ENCODE measurements around the gene CHD1L. TPM values are rescaled to one million over a fixed set of nuclear protein-coding genes. Genes with fewer than 3 reads are reported as not detected.
A peak's percentile ranks its signal among the peaks of the same experiment; 100 is the strongest.

Gene CHD1L
- total RNA-seq, 1 donor from 2014 or later: 118 TPM

- Mint-ChIP-seq H3K4me1 (peaks cover 29% of the 10 kb centered on the region), H3K27ac (peak overlapping the region; percentile 61), H3K36me3 (peaks cover 14% of the 10 kb centered on the region), H3K27me3 (ENCODE audit: insufficient read depth, low read depth) (peaks cover 2% of the 10 kb centered on the region), H3K4me3 (peak overlapping the region; percentile 97), H3K9me3 (peaks cover 9% of the 10 kb centered on the region)
- Histone ChIP-seq H2AFZ (replicated peaks) (peak overlapping the region; percentile 89), H3K9ac (peak overlapping the region; percentile 72), H3K36me3 (no peaks in the 10 kb centered on the region), H3K9me3 (ENCODE audit: low read depth) (no peaks in the 10 kb centered on the region), H4K20me1 (ENCODE audit: low read depth) (peaks cover 24% of the 10 kb centered on the region), H3K79me2 (ENCODE audit: low read depth) (peaks cover 53% of the 10 kb centered on the region), H3F3A (ENCODE audit: low read depth) (peaks cover 19% of the 10 kb centered on the region), H3K27me3 (peaks cover 9% of the 10 kb centered on the region), H3K4me2 (peak overlapping the region; percentile 89), H3K4me3 (peak overlapping the region; percentile 94), H3K4me1 (peaks cover 37% of the 10 kb centered on the region), H3K27ac (no peak overlapping the region)
- peak; percentile 68 for DNase-seq (ENCODE audit: low spot score)
- TF ChIP-seq EZH2 (IDR thresholded peaks at IDR 0.05) (no peak), EZH2phosphoT487 (IDR thresholded peaks at IDR 0.05) (no peak)
- TF ChIP-seq, protein P1, sequence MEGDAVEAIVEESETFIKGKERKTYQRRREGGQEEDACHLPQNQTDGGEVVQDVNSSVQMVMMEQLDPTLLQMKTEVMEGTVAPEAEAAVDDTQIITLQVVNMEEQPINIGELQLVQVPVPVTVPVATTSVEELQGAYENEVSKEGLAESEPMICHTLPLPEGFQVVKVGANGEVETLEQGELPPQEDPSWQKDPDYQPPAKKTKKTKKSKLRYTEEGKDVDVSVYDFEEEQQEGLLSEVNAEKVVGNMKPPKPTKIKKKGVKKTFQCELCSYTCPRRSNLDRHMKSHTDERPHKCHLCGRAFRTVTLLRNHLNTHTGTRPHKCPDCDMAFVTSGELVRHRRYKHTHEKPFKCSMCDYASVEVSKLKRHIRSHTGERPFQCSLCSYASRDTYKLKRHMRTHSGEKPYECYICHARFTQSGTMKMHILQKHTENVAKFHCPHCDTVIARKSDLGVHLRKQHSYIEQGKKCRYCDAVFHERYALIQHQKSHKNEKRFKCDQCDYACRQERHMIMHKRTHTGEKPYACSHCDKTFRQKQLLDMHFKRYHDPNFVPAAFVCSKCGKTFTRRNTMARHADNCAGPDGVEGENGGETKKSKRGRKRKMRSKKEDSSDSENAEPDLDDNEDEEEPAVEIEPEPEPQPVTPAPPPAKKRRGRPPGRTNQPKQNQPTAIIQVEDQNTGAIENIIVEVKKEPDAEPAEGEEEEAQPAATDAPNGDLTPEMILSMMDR (IDR thresholded peaks at IDR 0.05): no peak
Measured at GRCh38 chr1:147243228-147243685, 773 bp downstream of the CHD1L start.

DNA sequence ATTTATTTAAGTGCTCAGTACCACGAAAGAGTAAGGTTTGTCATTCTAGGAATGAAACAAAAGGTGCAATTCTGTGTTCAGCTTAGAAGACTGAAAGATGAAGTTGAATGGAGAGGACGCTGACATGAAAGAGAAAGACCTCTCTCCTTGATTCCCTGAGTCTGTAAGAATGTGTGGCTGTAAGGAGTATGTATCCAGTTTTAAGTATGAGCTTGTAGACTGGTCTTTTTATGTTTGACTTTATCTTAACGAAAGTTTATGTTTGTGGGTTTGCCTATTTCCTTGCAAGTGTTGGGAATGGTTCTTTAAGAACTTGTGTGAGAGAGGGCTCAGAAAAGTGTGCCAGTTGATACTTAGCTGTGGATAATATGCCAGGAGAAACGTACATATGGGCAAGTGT lies 1.4 kb downstream of the CHD1L start:
- Histone ChIP-seq H3K9ac (peak overlapping the region; percentile 72), H3K27ac (no peak overlapping the region), H3K36me3 (peaks cover 5% of the 10 kb centered on the region), H3K9me3 (ENCODE audit: low read depth) (no peaks in the 10 kb centered on the region), H3K4me2 (peak overlapping the region; percentile 89), H3K27me3 (peaks cover 9% of the 10 kb centered on the region), H4K20me1 (ENCODE audit: low read depth) (peaks cover 24% of the 10 kb centered on the region), H3F3A (ENCODE audit: low read depth) (peaks cover 19% of the 10 kb centered on the region), H2AFZ (replicated peaks) (peak overlapping the region; percentile 89), H3K4me3 (peak overlapping the region; percentile 94), H3K4me1 (peaks cover 37% of the 10 kb centered on the region), H3K79me2 (ENCODE audit: low read depth) (peaks cover 59% of the 10 kb centered on the region)
- peaks cover 29% of the 10 kb centered on the region for H3K4me1 Mint-ChIP-seq
- DNase-seq (ENCODE audit: low spot score): no peak
- H3K9me3 Mint-ChIP-seq: peaks cover 11% of the 10 kb centered on the region
- peak overlapping the region; percentile 23 for H3K27ac Mint-ChIP-seq
- H3K4me3 Mint-ChIP-seq: peak overlapping the region; percentile 97
- TF ChIP-seq EZH2phosphoT487 (IDR thresholded peaks at IDR 0.05) (no peak), EZH2 (IDR thresholded peaks at IDR 0.05) (no peak)
- TF ChIP-seq, protein P1 (IDR thresholded peaks at IDR 0.05): no peak
- H3K27me3 Mint-ChIP-seq (ENCODE audit: insufficient read depth, low read depth): peaks cover 2% of the 10 kb centered on the region
- H3K36me3 Mint-ChIP-seq: peaks cover 16% of the 10 kb centered on the region

DNA sequence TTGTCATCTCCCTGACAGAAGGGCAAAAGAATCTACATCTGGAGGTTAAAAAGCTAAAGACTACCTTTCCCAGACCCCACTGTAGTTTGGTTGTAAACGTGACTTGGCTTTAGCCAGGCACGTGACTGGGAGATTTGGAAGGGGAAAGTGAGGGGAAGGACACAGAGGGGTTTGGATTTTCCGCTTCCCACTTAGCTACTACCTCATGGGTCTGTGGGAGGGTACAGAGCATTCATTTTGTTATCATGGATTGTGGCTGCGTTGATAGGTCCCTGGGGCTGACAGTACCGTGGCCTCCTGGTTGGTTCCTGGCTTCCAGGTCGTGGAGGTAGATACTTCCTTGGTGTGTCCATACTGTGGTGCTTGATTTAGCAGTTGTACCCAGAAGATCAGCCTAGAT lies 2.6 kb downstream of the CHD1L start:
- no peaks in the 10 kb centered on the region for H3K9me3 ChIP-seq (ENCODE audit: low read depth)
- H3K4me1 ChIP-seq: peaks cover 35% of the 10 kb centered on the region
- H3K9me3 Mint-ChIP-seq: peaks cover 19% of the 10 kb centered on the region
- DNase-seq (ENCODE audit: low spot score): no peak
- peaks cover 24% of the 10 kb centered on the region for H4K20me1 ChIP-seq (ENCODE audit: low read depth)
- H3K27ac Mint-ChIP-seq: peak overlapping the region; percentile 54
- peaks cover 72% of the 10 kb centered on the region for H3K79me2 ChIP-seq (ENCODE audit: low read depth)
- no peak overlapping the region for H2AFZ ChIP-seq (replicated peaks)
- TF ChIP-seq EZH2 (IDR thresholded peaks at IDR 0.05): no peak
- no peak for TF ChIP-seq EZH2phosphoT487 (IDR thresholded peaks at IDR 0.05)
- TF ChIP-seq, protein P1 (IDR thresholded peaks at IDR 0.05): no peak
- peaks cover 19% of the 10 kb centered on the region for H3F3A ChIP-seq (ENCODE audit: low read depth)
- peaks cover 8% of the 10 kb centered on the region for H3K36me3 ChIP-seq
- peaks cover 2% of the 10 kb centered on the region for H3K27me3 Mint-ChIP-seq (ENCODE audit: insufficient read depth, low read depth)
- H3K36me3 Mint-ChIP-seq: peaks cover 23% of the 10 kb centered on the region
- H3K4me1 Mint-ChIP-seq: peaks cover 26% of the 10 kb centered on the region
- H3K27ac ChIP-seq: no peak overlapping the region
- H3K27me3 ChIP-seq: peaks cover 9% of the 10 kb centered on the region
- H3K4me3 ChIP-seq: peak overlapping the region; percentile 94
- H3K4me2 ChIP-seq: peak overlapping the region; percentile 89
- no peak overlapping the region for H3K9ac ChIP-seq
- peak overlapping the region; percentile 50 for H3K4me3 Mint-ChIP-seq
